ENCODE data around the gene ECHDC3. TPM values are rescaled to one million over a fixed set of nuclear protein-coding genes. Genes with fewer than 3 reads are reported as not detected.

Gene ECHDC3
- total RNA-seq, 3 donors from 2014 or later (not counting 1 experiment from before 2014, with no cell fraction given) = 0.38 to 4.8 TPM; not detected in 1

- Mint-ChIP-seq H3K27ac (no peak overlapping the region), H3K4me3 (no peak overlapping the region), H3K9me3 (no peaks in the 10 kb centered on the region), H3K4me1 (no peaks in the 10 kb centered on the region), H3K27me3 (ENCODE audit: low read depth in 2 of 2) (peaks cover 0 to 3% of the 10 kb centered on the region in 2 donors), H3K36me3 (no peaks in the 10 kb centered on the region)
- intact Hi-C loops (cut with micrococcal nuclease) = no loop called here
- Histone ChIP-seq H3K4me3 (ENCODE audit: low read length) (no peak overlapping the region), H3K27me3 (ENCODE audit: control insufficient read depth, insufficient read depth, low read length) (no peaks in the 10 kb centered on the region), H3K27ac (ENCODE audit: low read length) (no peak overlapping the region), H3K9me3 (ENCODE audit: control insufficient read depth, insufficient read depth, low read length) (no peaks in the 10 kb centered on the region), H3K4me1 (ENCODE audit: control insufficient read depth, insufficient read depth, low read length) (no peaks in the 10 kb centered on the region), H3K36me3 (ENCODE audit: control insufficient read depth, insufficient read depth, low read length) (no peaks in the 10 kb centered on the region)
- 77% methylated on average over 5 of the region's 5 CpGs for WGBS (ENCODE audit: insufficient coverage)
- no peak for TF ChIP-seq CTCF (IDR thresholded peaks at IDR 0.05)
- ATAC-seq (no peak), DNase-seq (no peak)
Observed at GRCh38 chr10:11748866-11749265, 6.7 kb downstream of the ECHDC3 start.

GRCh38 chr10:11750420-11750819 is 8.2 kb downstream of the ECHDC3 start:
- Histone ChIP-seq H3K9me3 (ENCODE audit: control insufficient read depth, insufficient read depth, low read length) (no peaks in the 10 kb centered on the region), H3K4me3 (ENCODE audit: low read length) (no peak overlapping the region), H3K27ac (ENCODE audit: low read length) (no peak overlapping the region), H3K27me3 (ENCODE audit: control insufficient read depth, insufficient read depth, low read length) (no peaks in the 10 kb centered on the region), H3K36me3 (ENCODE audit: control insufficient read depth, insufficient read depth, low read length) (no peaks in the 10 kb centered on the region), H3K4me1 (ENCODE audit: control insufficient read depth, insufficient read depth, low read length) (no peaks in the 10 kb centered on the region)
- H3K36me3 Mint-ChIP-seq = no peaks in the 10 kb centered on the region
- no peak overlapping the region for H3K4me3 Mint-ChIP-seq
- H3K27me3 Mint-ChIP-seq (ENCODE audit: low read depth in 2 of 2) = no peaks in the 10 kb centered on the region
- TF ChIP-seq CTCF (IDR thresholded peaks at IDR 0.05) = no peak
- no peak for ATAC-seq
- no peaks in the 10 kb centered on the region for H3K4me1 Mint-ChIP-seq
- no peaks in the 10 kb centered on the region for H3K9me3 Mint-ChIP-seq
- WGBS (ENCODE audit: insufficient coverage) = no CpG with 5 or more reads among the region's 2 CpGs
- intact Hi-C loops (cut with micrococcal nuclease) = no loop called here
- H3K27ac Mint-ChIP-seq = no peak overlapping the region
- DNase-seq = no peak

GRCh38 chr10:11754173-11754572 is 12.0 kb downstream of the ECHDC3 start:
- H3K27ac Mint-ChIP-seq = no peak overlapping the region
- H3K9me3 ChIP-seq (ENCODE audit: control insufficient read depth, insufficient read depth, low read length) = no peaks in the 10 kb centered on the region
- DNase-seq (no peak), ATAC-seq (no peak)
- H3K27me3 Mint-ChIP-seq (ENCODE audit: low read depth in 2 of 2) = no peaks in the 10 kb centered on the region
- intact Hi-C loops (cut with micrococcal nuclease) = no loop called here
- no peak overlapping the region for H3K4me3 ChIP-seq (ENCODE audit: low read length)
- peaks cover 4% of the 10 kb centered on the region for H3K4me1 ChIP-seq (ENCODE audit: control insufficient read depth, insufficient read depth, low read length)
- H3K9me3 Mint-ChIP-seq = no peaks in the 10 kb centered on the region
- no CpG with 5 or more reads among the region's 1 CpG for WGBS (ENCODE audit: insufficient coverage)
- no peaks in the 10 kb centered on the region for H3K36me3 ChIP-seq (ENCODE audit: control insufficient read depth, insufficient read depth, low read length)
- no peak for TF ChIP-seq CTCF (IDR thresholded peaks at IDR 0.05)
- no peak overlapping the region for H3K4me3 Mint-ChIP-seq
- peaks cover 0 to 4% of the 10 kb centered on the region in 2 donors for H3K4me1 Mint-ChIP-seq
- no peak overlapping the region for H3K27ac ChIP-seq (ENCODE audit: low read length)
- H3K27me3 ChIP-seq (ENCODE audit: control insufficient read depth, insufficient read depth, low read length) = no peaks in the 10 kb centered on the region
- no peaks in the 10 kb centered on the region for H3K36me3 Mint-ChIP-seq

GRCh38 chr10:11754620-11755019 is 12.4 kb downstream of the ECHDC3 start:
- no peak overlapping the region for H3K4me3 ChIP-seq (ENCODE audit: low read length)
- peaks cover 4% of the 10 kb centered on the region for H3K4me1 ChIP-seq (ENCODE audit: control insufficient read depth, insufficient read depth, low read length)
- no peaks in the 10 kb centered on the region for H3K36me3 ChIP-seq (ENCODE audit: control insufficient read depth, insufficient read depth, low read length)
- Mint-ChIP-seq H3K9me3 (no peaks in the 10 kb centered on the region), H3K36me3 (no peaks in the 10 kb centered on the region), H3K4me3 (no peak overlapping the region), H3K27me3 (ENCODE audit: low read depth in 2 of 2) (no peaks in the 10 kb centered on the region), H3K27ac (no peak overlapping the region), H3K4me1 (peaks cover 0 to 4% of the 10 kb centered on the region in 2 donors)
- intact Hi-C loops (cut with micrococcal nuclease) = no loop called here
- TF ChIP-seq CTCF (IDR thresholded peaks at IDR 0.05) = no peak
- H3K9me3 ChIP-seq (ENCODE audit: control insufficient read depth, insufficient read depth, low read length) = no peaks in the 10 kb centered on the region
- H3K27ac ChIP-seq (ENCODE audit: low read length) = no peak overlapping the region
- ATAC-seq (no peak), DNase-seq (no peak)
- 98% methylated on average over 4 of the region's 4 CpGs for WGBS (ENCODE audit: insufficient coverage)
- H3K27me3 ChIP-seq (ENCODE audit: control insufficient read depth, insufficient read depth, low read length) = no peaks in the 10 kb centered on the region

All from natural killer cell (primary cell).